K562 (cell line): ENCODE data around the gene GPR108. TPM values are rescaled to one million over a fixed set of nuclear protein-coding genes. Genes with fewer than 3 reads are reported as not detected.
A peak's percentile ranks its signal among the peaks of the same experiment; 100 is the strongest.

Source experiments
- ARHGAP35 ChIP-seq: fragments of 450-650 bp; IDR thresholded peaks from 2 replicates; pipeline ENCODE4 v1.6.1; 2018; ENCODE audit not compliant: partially characterized antibody
- CBX1 ChIP-seq: sonication (generic); IDR thresholded peaks from 2 replicates; pipeline ENCODE4 v1.6.1; 2016; ENCODE audit warnings: antibody characterized with exemption, low read depth, mild to moderate bottlenecking
- CSDE1 ChIP-seq, 2 experiments: fragments of 450-650 bp; IDR thresholded peaks; 2 replicates each; pipeline ENCODE4 v1.6.1; 2016; ENCODE audit warnings: mild to moderate bottlenecking in 1 of 2
- CTBP1 ChIP-seq: fragments of 450-650 bp; IDR thresholded peaks from 2 replicates; pipeline ENCODE4 v1.6.1; 2016; ENCODE audit warnings: borderline replicate concordance
- EZH2 ChIP-seq: IDR thresholded peaks from 2 replicates; pipeline ENCODE4 v1.6.1; 2012; ENCODE audit warnings: low read depth, mild to moderate bottlenecking, inconsistent platforms, low read length, borderline replicate concordance
- FOS ChIP-seq: IDR thresholded peaks from 3 replicates; pipeline ENCODE4 v1.6.1; 2011; ENCODE audit not compliant: insufficient read length; ENCODE audit errors: extremely low read depth
- FOSL1 ChIP-seq: fragments of 200-800 bp; sonication (Bioruptor generic); conservative IDR thresholded peaks from 2 replicates; pipeline ENCODE4 v1.6.1; 2016; ENCODE audit warnings: missing genetic modification characterization, missing compliant biosample characterization
- FOXA3 ChIP-seq, 2 experiments: fragments of 450-650 bp in 1 of 2; sonication (generic) in 1 of 2; formaldehyde crosslinking; IDR thresholded peaks in 1 of 2; conservative IDR thresholded peaks in 1 of 2; 2 replicates each; pipeline versions ENCODE4 v1.4.0 to v1.8.0; 2020 to 2022; ENCODE audit warnings: mild to moderate bottlenecking in 2 of 2, missing genetic modification reagents in 1 of 2
- GTF2A2 ChIP-seq: IDR thresholded peaks from 2 replicates; pipeline ENCODE4 v1.6.1; 2016; ENCODE audit warnings: mild to moderate bottlenecking, missing genetic modification characterization, missing compliant biosample characterization
- HDAC3 ChIP-seq: fragments of 450-650 bp; IDR thresholded peaks from 2 replicates; pipeline ENCODE4 v1.6.1; 2018; ENCODE audit warnings: borderline replicate concordance, mild to moderate bottlenecking, moderate library complexity; ENCODE audit not compliant: partially characterized antibody
- PCBP2 ChIP-seq: fragments of 200-400 bp; formaldehyde crosslinking; IDR thresholded peaks from 2 replicates; pipeline ENCODE4 v1.6.1; 2018; ENCODE audit warnings: low read length, low read depth, mild to moderate bottlenecking, moderate library complexity; ENCODE audit not compliant: poor library complexity, severe bottlenecking
- ZNF23 ChIP-seq: fragments of 250-450 bp; sonication (Bioruptor Pico); IDR thresholded peaks from 2 replicates; pipeline ENCODE4 v1.4.0; 2020; ENCODE audit warnings: mild to moderate bottlenecking
- ZNF24 ChIP-seq: fragments of 450-650 bp; IDR thresholded peaks from 2 replicates; pipeline ENCODE4 v1.6.1; 2016
- ZNF512 ChIP-seq: IDR thresholded peaks from 2 replicates; pipeline ENCODE4 v1.6.1; 2016; ENCODE audit warnings: missing genetic modification characterization, missing compliant biosample characterization
- polyA plus RNA-seq, 8 experiments: library from polyadenylated mRNA; depleted of rRNA in 4 of 8; stranded (reverse) in 5 of 8; unstranded in 3 of 8; fragments of >200 nt; fragmentation: Nextera tagmentation in 2 of 8; fragmentation: Illumina TruSeq in 1 of 8; extraction: Ambion mirVana in 2 of 8; extraction: Trizol in 1 of 8; gene quantifications; 2 replicates each; pipeline versions ENCODE4 v1.2.1 to v1.2.3, GENCODE V29; 2011 to 2014; ENCODE audit warnings: inconsistent platforms in 1 of 8, missing spikeins in 1 of 8
- total RNA-seq, 7 experiments: library from RNA; depleted of rRNA in 6 of 7; stranded (reverse); fragments of >200 nt in 6 of 7; fragmentation: Illumina TruSeq in 2 of 7; extraction: Trizol in 2 of 7; gene quantifications; 2 replicates each; pipeline versions ENCODE4 v1.2.1 to v1.2.3, GENCODE V29; 2011 to 2021; ENCODE audit warnings: low replicate concordance in 1 of 7
- TF ChIP-seq, protein P1 (sequence below): IDR thresholded peaks from 2 replicates; pipeline ENCODE4 v1.6.1; 2014; ENCODE audit warnings: antibody characterized with exemption
- TF ChIP-seq, protein P2 (sequence below): sonication (generic); formaldehyde crosslinking; IDR thresholded peaks from 2 replicates; pipeline ENCODE4 v1.8.0; 2022; ENCODE audit warnings: missing genetic modification reagents, mild to moderate bottlenecking, borderline replicate concordance
- TF ChIP-seq, protein P3 (sequence below): fragments of 250-450 bp; sonication (Bioruptor Pico); IDR thresholded peaks from 2 replicates; pipeline ENCODE4 v1.8.0; 2021; ENCODE audit warnings: moderate library complexity, mild to moderate bottlenecking, inconsistent platforms
- TF ChIP-seq, protein P4 (sequence below), 2 experiments: IDR thresholded peaks; 2 replicates each; pipeline ENCODE4 v1.6.1; 2011; ENCODE audit warnings: borderline replicate concordance in 1 of 2, control low read depth in 1 of 2, low read depth in 1 of 2, low read length in 1 of 2, mild to moderate bottlenecking in 1 of 2, mixed read lengths in 1 of 2, moderate library complexity in 1 of 2; ENCODE audit not compliant: insufficient read depth in 1 of 2, insufficient read length in 1 of 2, poor library complexity in 1 of 2, severe bottlenecking in 1 of 2; ENCODE audit errors: extremely low read depth in 1 of 2

GPR108 gene
- total and polyA plus RNA-seq, 9 of the 15 experiments (the other 6 are each of a cell fraction or from before 2014, with no cell fraction given), result 2.4 to 33.2 (median 24.4) TPM

GRCh38 chr19:6717441-6717971 is 19.9 kb downstream of the GPR108 start (continued):
- TF ChIP-seq GTF2A2, result no peak
- TF ChIP-seq, protein P1, sequence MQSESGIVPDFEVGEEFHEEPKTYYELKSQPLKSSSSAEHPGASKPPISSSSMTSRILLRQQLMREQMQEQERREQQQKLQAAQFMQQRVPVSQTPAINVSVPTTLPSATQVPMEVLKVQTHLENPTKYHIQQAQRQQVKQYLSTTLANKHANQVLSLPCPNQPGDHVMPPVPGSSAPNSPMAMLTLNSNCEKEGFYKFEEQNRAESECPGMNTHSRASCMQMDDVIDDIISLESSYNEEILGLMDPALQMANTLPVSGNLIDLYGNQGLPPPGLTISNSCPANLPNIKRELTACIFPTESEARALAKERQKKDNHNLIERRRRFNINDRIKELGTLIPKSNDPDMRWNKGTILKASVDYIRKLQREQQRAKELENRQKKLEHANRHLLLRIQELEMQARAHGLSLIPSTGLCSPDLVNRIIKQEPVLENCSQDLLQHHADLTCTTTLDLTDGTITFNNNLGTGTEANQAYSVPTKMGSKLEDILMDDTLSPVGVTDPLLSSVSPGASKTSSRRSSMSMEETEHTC, result no peak
- TF ChIP-seq HDAC3, result no peak
- peak; percentile 91 for TF ChIP-seq ARHGAP35
- TF ChIP-seq EZH2, result no peak
- TF ChIP-seq, protein P2, sequence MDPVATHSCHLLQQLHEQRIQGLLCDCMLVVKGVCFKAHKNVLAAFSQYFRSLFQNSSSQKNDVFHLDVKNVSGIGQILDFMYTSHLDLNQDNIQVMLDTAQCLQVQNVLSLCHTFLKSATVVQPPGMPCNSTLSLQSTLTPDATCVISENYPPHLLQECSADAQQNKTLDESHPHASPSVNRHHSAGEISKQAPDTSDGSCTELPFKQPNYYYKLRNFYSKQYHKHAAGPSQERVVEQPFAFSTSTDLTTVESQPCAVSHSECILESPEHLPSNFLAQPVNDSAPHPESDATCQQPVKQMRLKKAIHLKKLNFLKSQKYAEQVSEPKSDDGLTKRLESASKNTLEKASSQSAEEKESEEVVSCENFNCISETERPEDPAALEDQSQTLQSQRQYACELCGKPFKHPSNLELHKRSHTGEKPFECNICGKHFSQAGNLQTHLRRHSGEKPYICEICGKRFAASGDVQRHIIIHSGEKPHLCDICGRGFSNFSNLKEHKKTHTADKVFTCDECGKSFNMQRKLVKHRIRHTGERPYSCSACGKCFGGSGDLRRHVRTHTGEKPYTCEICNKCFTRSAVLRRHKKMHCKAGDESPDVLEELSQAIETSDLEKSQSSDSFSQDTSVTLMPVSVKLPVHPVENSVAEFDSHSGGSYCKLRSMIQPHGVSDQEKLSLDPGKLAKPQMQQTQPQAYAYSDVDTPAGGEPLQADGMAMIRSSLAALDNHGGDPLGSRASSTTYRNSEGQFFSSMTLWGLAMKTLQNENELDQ (CRISPR knock-in tag), result peak; percentile 97; the same call in 1 of the 2 replicates
- TF ChIP-seq, protein P3, sequence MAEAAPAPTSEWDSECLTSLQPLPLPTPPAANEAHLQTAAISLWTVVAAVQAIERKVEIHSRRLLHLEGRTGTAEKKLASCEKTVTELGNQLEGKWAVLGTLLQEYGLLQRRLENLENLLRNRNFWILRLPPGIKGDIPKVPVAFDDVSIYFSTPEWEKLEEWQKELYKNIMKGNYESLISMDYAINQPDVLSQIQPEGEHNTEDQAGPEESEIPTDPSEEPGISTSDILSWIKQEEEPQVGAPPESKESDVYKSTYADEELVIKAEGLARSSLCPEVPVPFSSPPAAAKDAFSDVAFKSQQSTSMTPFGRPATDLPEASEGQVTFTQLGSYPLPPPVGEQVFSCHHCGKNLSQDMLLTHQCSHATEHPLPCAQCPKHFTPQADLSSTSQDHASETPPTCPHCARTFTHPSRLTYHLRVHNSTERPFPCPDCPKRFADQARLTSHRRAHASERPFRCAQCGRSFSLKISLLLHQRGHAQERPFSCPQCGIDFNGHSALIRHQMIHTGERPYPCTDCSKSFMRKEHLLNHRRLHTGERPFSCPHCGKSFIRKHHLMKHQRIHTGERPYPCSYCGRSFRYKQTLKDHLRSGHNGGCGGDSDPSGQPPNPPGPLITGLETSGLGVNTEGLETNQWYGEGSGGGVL (CRISPR knock-in tag), result no peak
- TF ChIP-seq PCBP2, result no peak
- peak in 1 of 2 experiments; percentile 83; a peak in 2 of 4 replicates for TF ChIP-seq FOXA3 (CRISPR knock-in tag; conservative IDR thresholded peaks at IDR 0.05 in 1 of 2, IDR thresholded peaks at IDR 0.05 in 1 of 2)
- TF ChIP-seq FOS, result no peak
- TF ChIP-seq ZNF24, result no peak; the same call in 1 of the 2 replicates
- peak; percentile 99 for TF ChIP-seq CBX1
- TF ChIP-seq ZNF512, result no peak
- TF ChIP-seq CTBP1, result no peak
- TF ChIP-seq, protein P4, sequence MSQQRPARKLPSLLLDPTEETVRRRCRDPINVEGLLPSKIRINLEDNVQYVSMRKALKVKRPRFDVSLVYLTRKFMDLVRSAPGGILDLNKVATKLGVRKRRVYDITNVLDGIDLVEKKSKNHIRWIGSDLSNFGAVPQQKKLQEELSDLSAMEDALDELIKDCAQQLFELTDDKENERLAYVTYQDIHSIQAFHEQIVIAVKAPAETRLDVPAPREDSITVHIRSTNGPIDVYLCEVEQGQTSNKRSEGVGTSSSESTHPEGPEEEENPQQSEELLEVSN (IDR thresholded peaks at IDR 0.05; ENCODE audit: borderline replicate concordance in 1 of 2, extremely low read depth in 1 of 2, insufficient read depth in 1 of 2, insufficient read length in 1 of 2, low read depth in 1 of 2, low read length in 1 of 2, poor library complexity in 1 of 2, severe bottlenecking in 1 of 2), result no peak
- no peak for TF ChIP-seq ZNF23 (CRISPR knock-in tag)
- peak; percentile 79 to 88 for TF ChIP-seq CSDE1 (IDR thresholded peaks at IDR 0.05)
- no peak for TF ChIP-seq FOSL1 (tag)
